MCF 10A (cell line): Measurements from ENCODE around the gene MPV17L. TPM values are rescaled to one million over a fixed set of nuclear protein-coding genes. Genes with fewer than 3 reads are reported as not detected.
"Not testable (repeated sequence)": the region's sequence is repeated elsewhere in the genome, so short reads cannot be mapped to it uniquely, and the experiment has no call there.

Experiments
- BruUV-seq: library from RNA; stranded (reverse); fragments of 400-500 nt; replicated peaks from 2 replicates; lab custom pipeline; 2021; lab: Mats Ljungman, UMichigan
- CTCF ChIA-PET: fragments of 300-600 bp; sonication (Branson Sonifier 250); formaldehyde crosslinking; extraction: SDS; loops from one replicate; lab custom pipeline; 2021; ENCODE audit warnings: antibody characterized with exemption, inconsistent platforms; lab: Yijun Ruan, JAX
- POLR2A ChIA-PET: fragments of 300-600, 350-650 bp; sonication (Branson Sonifier 250); formaldehyde crosslinking; extraction: SDS; loops from one replicate; lab custom pipeline; 2020; ENCODE audit warnings: antibody characterized with exemption, inconsistent platforms; lab: Yijun Ruan, JAX
- DNase-seq: peaks from one replicate; pipeline ENCODE4 v3.0.0-alpha.2; 2018; ENCODE audit not compliant: unreplicated experiment
- H3K27ac Mint-ChIP-seq: one replicate; pipeline ENCODE4 v1.8.0; 2022; ENCODE audit warnings: mild to moderate bottlenecking, low read depth, mixed read lengths; ENCODE audit not compliant: unreplicated experiment
- H3K27me3 Mint-ChIP-seq: one replicate; pipeline ENCODE4 v1.8.0; 2022; ENCODE audit warnings: mixed read lengths; ENCODE audit not compliant: insufficient read depth, unreplicated experiment
- H3K36me3 Mint-ChIP-seq: one replicate; pipeline ENCODE4 v1.8.0; 2022; ENCODE audit warnings: mild to moderate bottlenecking, moderate library complexity, mixed read lengths; ENCODE audit not compliant: insufficient read depth, unreplicated experiment
- H3K4me1 Mint-ChIP-seq: one replicate; pipeline ENCODE4 v1.8.0; 2022; ENCODE audit warnings: mixed read lengths; ENCODE audit not compliant: insufficient read depth, unreplicated experiment
- H3K4me3 Mint-ChIP-seq: one replicate; pipeline ENCODE4 v1.8.0; 2022; ENCODE audit warnings: mild to moderate bottlenecking, moderate library complexity, mixed read lengths; ENCODE audit not compliant: unreplicated experiment
- H3K9me3 Mint-ChIP-seq: one replicate; pipeline ENCODE4 v1.8.0; 2022; ENCODE audit warnings: mixed read lengths; ENCODE audit not compliant: unreplicated experiment
- CTCF ChIP-seq: fragments of 200-600 bp; IDR thresholded peaks from one replicate; pipeline ENCODE4 v1.8.0; 2022; ENCODE audit warnings: antibody characterized with exemption, mild to moderate bottlenecking; ENCODE audit not compliant: unreplicated experiment
- intact Hi-C: fragments of 100-400 bp; cut with micrococcal nuclease; formaldehyde crosslinking; loops from 2 replicates; pipeline ENCODE4 v1.14.1; 2022
- total RNA-seq: library from RNA; stranded (reverse); gene quantifications from 2 replicates; pipeline ENCODE4 v1.2.3, GENCODE V29; 2022

Gene MPV17L
- total RNA-seq, 1 experiment from 2014 or later = not detected

DNA sequence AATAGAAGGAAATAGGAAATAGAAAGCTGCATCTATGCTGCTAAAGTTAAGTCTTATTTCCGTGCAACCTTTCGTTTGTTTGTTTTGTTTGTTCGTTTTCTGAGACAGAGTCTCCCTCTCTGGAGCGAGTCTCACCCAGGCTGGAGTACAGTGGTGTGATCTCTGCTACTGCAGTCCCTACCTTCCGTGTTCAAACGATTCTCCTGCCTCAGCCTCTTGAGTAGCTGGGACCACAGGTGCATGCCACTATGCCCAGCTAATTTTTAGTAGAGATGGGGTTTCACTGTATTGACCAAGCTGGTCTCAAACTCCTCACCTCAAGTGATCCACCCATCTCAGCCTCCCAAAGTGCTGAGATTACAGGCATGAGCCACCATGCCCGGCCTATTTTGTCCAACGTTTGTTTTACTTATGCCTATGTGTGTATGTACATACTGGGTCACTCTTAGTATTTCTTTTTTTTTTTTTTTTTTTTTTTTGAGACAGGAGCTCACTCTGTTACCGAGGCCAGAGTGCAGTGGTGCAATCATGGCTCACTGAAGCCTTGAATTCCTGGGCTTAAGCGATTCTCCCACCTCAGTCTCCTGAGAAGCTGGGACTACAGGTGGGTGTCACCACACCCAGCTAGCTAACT, 55.7 kb downstream of the MPV17L start:
- POLR2A ChIA-PET = interaction anchor here (0.8 to 1.0 kb wide), 2 partner anchors 9 to 18 kb away, joined by 3 read pairs; no protein-coding TSS in a partner anchor
- Mint-ChIP-seq H3K27ac (no peak overlapping the region), H3K4me3 (no peak overlapping the region), H3K36me3 (no peaks in the 10 kb centered on the region), H3K27me3 (no peaks in the 10 kb centered on the region), H3K4me1 (no peaks in the 10 kb centered on the region), H3K9me3 (no peaks in the 10 kb centered on the region)
- CTCF ChIA-PET = interaction anchor here (0.9 kb wide), 1 partner anchor 14 kb away, joined by 5 read pairs; no protein-coding TSS in a partner anchor
- DNase-seq = no peak
- intact Hi-C loops = no loop called here
- no peak for TF ChIP-seq CTCF
- BruUV-seq = no TSS peak

- CTCF ChIA-PET = interaction anchor here (0.7 to 0.9 kb wide), 2 partner anchors 11 to 13 kb away, joined by 4 to 5 read pairs; no protein-coding TSS in a partner anchor
- no peaks in the 10 kb centered on the region for H3K27me3 Mint-ChIP-seq
- no peaks in the 10 kb centered on the region for H3K36me3 Mint-ChIP-seq
- H3K4me1 Mint-ChIP-seq = no peaks in the 10 kb centered on the region
- POLR2A ChIA-PET = interaction anchor here (0.8 to 1.0 kb wide), 2 partner anchors 10 to 19 kb away, joined by 3 read pairs; no protein-coding TSS in a partner anchor
- no TSS peak for BruUV-seq
- H3K9me3 Mint-ChIP-seq = no peaks in the 10 kb centered on the region
- intact Hi-C loops = no loop called here
- TF ChIP-seq CTCF = no peak
- DNase-seq = no peak
- no peak overlapping the region for H3K27ac Mint-ChIP-seq
- H3K4me3 Mint-ChIP-seq = no peak overlapping the region
Measured at GRCh38 chr16:15452246-15452855, 56.8 kb downstream of the MPV17L start.

DNA sequence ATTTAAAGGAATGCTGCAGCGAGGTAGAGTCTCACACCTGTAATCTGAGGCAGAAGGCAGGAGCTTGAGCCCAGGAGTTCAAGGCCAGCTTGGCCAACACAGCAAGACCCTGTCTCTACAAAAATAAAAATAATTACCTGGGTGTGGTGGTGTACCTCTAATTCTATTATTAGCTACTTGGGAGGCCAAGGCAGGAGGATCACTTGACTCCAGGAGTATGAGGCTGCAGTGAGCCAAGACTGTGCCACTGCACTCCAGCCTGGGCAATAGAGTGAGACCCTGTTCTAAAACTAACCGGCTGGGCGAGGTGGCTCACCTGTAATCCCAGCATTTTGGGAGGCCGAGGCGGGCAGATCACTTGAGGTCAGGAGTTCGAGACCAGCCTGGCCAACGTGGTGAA, 57.7 kb downstream of the MPV17L start:
- DNase-seq, H3K36me3 Mint-ChIP-seq, H3K27ac Mint-ChIP-seq, CTCF ChIA-PET, H3K9me3 Mint-ChIP-seq, BruUV-seq, intact Hi-C loops, H3K4me1 Mint-ChIP-seq, H3K27me3 Mint-ChIP-seq, H3K4me3 Mint-ChIP-seq: not testable (repeated sequence)
- POLR2A ChIA-PET = interaction anchor here (1.0 kb wide), 1 partner anchor 14 kb away, joined by 3 read pairs; no protein-coding TSS in a partner anchor

GRCh38 chr16:15454933-15455332, 59.4 kb downstream of the MPV17L start:
- H3K9me3 Mint-ChIP-seq, BruUV-seq, H3K27ac Mint-ChIP-seq, intact Hi-C loops, H3K36me3 Mint-ChIP-seq, H3K4me1 Mint-ChIP-seq, H3K4me3 Mint-ChIP-seq, DNase-seq: not testable (repeated sequence)
- ChIA-PET CTCF (interaction anchor here (0.6 kb wide), 1 partner anchor 35 kb away, joined by 3 read pairs; no protein-coding TSS in a partner anchor), POLR2A (interaction anchor here (0.6 kb wide), 1 partner anchor 9 kb away, joined by 5 read pairs; no protein-coding TSS in a partner anchor)
- peaks cover 14% of the 10 kb centered on the region for H3K27me3 Mint-ChIP-seq

- no peak overlapping the region for H3K27ac Mint-ChIP-seq
- ChIA-PET CTCF (interaction anchor here (0.5 to 1.4 kb wide), 3 partner anchors 8 to 78 kb away, joined by 4 to 8 read pairs (median 4); no protein-coding TSS in a partner anchor), POLR2A (no interaction called here)
- BruUV-seq = no TSS peak
- peaks cover 21% of the 10 kb centered on the region for H3K27me3 Mint-ChIP-seq
- no peak overlapping the region for H3K4me3 Mint-ChIP-seq
- no peaks in the 10 kb centered on the region for H3K36me3 Mint-ChIP-seq
- no peaks in the 10 kb centered on the region for H3K9me3 Mint-ChIP-seq
- no peak for DNase-seq
- TF ChIP-seq CTCF = no peak
- no peaks in the 10 kb centered on the region for H3K4me1 Mint-ChIP-seq
- intact Hi-C loops = no loop called here
Measured at GRCh38 chr16:15457400-15457799, 61.8 kb downstream of the MPV17L start.
